ENCODE results near the gene CLEC18A. TPM values are rescaled to one million over a fixed set of nuclear protein-coding genes. Genes with fewer than 3 reads are reported as not detected.

CLEC18A gene
- total RNA-seq, 1 experiment from 2014 or later: 0.46 TPM

DNA sequence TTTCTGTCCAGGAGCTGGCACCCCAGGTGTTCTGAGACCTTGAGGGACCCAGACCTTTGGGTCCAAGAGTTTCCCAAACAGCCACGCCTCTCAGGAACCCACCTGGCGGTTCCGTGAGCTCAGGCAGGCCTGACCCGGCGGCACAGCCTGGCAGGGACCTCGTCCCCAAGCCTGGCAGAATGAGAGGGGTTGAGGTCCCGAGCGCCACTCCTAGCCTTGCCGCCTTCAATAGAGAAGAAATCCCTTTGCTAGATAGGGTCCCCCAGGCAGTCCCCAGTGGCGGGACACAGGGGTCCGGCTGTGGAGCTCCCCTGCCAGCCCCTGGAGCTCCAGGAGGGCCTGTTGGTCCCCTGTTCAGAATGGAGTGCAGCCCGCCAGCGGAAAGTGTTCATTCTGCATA is 10.5 kb upstream of the CLEC18A start:
- no TSS peak for BruUV-seq (replicated peaks)
- TF ChIP-seq, protein P1, sequence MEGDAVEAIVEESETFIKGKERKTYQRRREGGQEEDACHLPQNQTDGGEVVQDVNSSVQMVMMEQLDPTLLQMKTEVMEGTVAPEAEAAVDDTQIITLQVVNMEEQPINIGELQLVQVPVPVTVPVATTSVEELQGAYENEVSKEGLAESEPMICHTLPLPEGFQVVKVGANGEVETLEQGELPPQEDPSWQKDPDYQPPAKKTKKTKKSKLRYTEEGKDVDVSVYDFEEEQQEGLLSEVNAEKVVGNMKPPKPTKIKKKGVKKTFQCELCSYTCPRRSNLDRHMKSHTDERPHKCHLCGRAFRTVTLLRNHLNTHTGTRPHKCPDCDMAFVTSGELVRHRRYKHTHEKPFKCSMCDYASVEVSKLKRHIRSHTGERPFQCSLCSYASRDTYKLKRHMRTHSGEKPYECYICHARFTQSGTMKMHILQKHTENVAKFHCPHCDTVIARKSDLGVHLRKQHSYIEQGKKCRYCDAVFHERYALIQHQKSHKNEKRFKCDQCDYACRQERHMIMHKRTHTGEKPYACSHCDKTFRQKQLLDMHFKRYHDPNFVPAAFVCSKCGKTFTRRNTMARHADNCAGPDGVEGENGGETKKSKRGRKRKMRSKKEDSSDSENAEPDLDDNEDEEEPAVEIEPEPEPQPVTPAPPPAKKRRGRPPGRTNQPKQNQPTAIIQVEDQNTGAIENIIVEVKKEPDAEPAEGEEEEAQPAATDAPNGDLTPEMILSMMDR (IDR thresholded peaks at IDR 0.05): no peak
- TF ChIP-seq SIN3A (IDR thresholded peaks at IDR 0.05; ENCODE audit: borderline replicate concordance, insufficient read depth, low read depth, low read length) (no peak), TCF7L2 (IDR thresholded peaks at IDR 0.05; ENCODE audit: low read depth, low read length) (no peak), POLR2AphosphoS5 (IDR thresholded peaks at IDR 0.05; ENCODE audit: low read depth, low read length) (no peak)
- TF ChIP-seq, protein P2, sequence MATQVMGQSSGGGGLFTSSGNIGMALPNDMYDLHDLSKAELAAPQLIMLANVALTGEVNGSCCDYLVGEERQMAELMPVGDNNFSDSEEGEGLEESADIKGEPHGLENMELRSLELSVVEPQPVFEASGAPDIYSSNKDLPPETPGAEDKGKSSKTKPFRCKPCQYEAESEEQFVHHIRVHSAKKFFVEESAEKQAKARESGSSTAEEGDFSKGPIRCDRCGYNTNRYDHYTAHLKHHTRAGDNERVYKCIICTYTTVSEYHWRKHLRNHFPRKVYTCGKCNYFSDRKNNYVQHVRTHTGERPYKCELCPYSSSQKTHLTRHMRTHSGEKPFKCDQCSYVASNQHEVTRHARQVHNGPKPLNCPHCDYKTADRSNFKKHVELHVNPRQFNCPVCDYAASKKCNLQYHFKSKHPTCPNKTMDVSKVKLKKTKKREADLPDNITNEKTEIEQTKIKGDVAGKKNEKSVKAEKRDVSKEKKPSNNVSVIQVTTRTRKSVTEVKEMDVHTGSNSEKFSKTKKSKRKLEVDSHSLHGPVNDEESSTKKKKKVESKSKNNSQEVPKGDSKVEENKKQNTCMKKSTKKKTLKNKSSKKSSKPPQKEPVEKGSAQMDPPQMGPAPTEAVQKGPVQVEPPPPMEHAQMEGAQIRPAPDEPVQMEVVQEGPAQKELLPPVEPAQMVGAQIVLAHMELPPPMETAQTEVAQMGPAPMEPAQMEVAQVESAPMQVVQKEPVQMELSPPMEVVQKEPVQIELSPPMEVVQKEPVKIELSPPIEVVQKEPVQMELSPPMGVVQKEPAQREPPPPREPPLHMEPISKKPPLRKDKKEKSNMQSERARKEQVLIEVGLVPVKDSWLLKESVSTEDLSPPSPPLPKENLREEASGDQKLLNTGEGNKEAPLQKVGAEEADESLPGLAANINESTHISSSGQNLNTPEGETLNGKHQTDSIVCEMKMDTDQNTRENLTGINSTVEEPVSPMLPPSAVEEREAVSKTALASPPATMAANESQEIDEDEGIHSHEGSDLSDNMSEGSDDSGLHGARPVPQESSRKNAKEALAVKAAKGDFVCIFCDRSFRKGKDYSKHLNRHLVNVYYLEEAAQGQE (IDR thresholded peaks at IDR 0.05; ENCODE audit: insufficient read depth in 1 of 2, low read depth in 2 of 2, low read length in 1 of 2): no peak
- Histone ChIP-seq H3K27me3 (ENCODE audit: control insufficient read depth, insufficient read depth, low read length) (no peaks in the 10 kb centered on the region), H3K9me3 (ENCODE audit: control insufficient read depth, insufficient read depth, low read depth, low read length) (no peaks in the 10 kb centered on the region), H3K4me3 (ENCODE audit: low read depth in 2 of 2, low read length in 2 of 2) (no peak overlapping the region), H3K27ac (ENCODE audit: low read length) (no peak overlapping the region), H3K4me1 (ENCODE audit: control insufficient read depth, insufficient read depth, low read length) (no peaks in the 10 kb centered on the region), H3K36me3 (ENCODE audit: control insufficient read depth, insufficient read depth, low read length) (no peaks in the 10 kb centered on the region)
- in situ Hi-C loops (cut with HindIII; ENCODE audit: low pct_unique_long_range_greater_than_20kb, low sequenced_read_pairs) (no loop called here), intact Hi-C loops (cut with micrococcal nuclease; ENCODE audit: unreplicated experiment) (no loop called here)
- DNase-seq (ENCODE audit: low read depth, low spot score) (no peak), ATAC-seq (no peak)
- CTCF ChIA-PET: interaction anchor here (2.2 kb wide), 1 partner anchor 10 kb away, joined by 6 read pairs; no protein-coding TSS in a partner anchor
- POLR2A ChIA-PET: no interaction called here

DNA sequence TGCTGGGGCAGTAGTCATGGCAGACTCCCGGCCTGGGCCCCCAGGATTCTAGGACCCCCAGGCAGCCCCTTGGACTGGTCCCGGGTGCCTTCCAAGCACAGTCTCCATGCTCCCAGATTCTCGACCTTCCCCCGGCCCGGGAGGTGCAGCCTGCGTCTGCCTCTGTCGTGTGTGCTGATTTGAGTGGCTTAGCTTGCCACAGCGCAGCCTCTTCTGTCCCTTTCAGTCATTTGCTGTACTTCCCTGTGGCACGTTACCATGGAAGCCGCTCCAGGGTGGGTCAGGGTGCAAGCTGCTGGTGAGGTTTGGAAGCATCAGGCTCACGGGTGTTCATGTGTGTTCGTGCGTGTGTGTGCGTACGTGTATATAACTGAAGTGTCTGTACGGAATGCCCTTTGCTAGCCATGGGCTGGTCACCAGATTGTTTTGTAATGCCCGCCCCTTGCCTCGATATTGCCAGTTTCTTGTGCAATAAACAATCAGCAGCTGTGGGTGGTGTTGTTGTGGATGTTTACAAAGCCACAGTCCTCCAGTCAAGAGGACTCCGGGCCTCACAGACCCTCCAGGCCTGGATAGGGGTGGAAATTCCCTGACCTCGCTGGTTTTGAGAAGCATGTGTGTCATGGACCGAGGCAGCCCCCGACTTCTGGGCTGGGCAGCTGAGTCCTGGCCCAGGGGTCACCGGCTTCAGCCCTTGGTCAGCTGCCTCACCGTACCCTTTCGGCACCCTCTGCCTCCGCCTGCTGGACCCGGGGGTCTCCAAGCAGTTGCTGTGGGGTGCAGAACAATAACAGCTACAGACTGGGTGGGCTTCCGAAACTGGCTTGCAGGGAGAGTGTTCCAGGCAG is 9.7 kb upstream of the CLEC18A start:
- TF ChIP-seq, protein P1 (IDR thresholded peaks at IDR 0.05): no peak
- TF ChIP-seq SIN3A (IDR thresholded peaks at IDR 0.05; ENCODE audit: borderline replicate concordance, insufficient read depth, low read depth, low read length): no peak
- TF ChIP-seq, protein P2 (IDR thresholded peaks at IDR 0.05; ENCODE audit: insufficient read depth in 1 of 2, low read depth in 2 of 2, low read length in 1 of 2): no peak
- TF ChIP-seq POLR2AphosphoS5 (IDR thresholded peaks at IDR 0.05; ENCODE audit: low read depth, low read length): no peak
- no peak for TF ChIP-seq TCF7L2 (IDR thresholded peaks at IDR 0.05; ENCODE audit: low read depth, low read length)
- H3K4me3 ChIP-seq (ENCODE audit: low read depth in 2 of 2, low read length in 2 of 2): no peak overlapping the region
- POLR2A ChIA-PET: no interaction called here
- BruUV-seq (replicated peaks): no TSS peak
- H3K4me1 ChIP-seq (ENCODE audit: control insufficient read depth, insufficient read depth, low read length): no peaks in the 10 kb centered on the region
- ATAC-seq (no peak), DNase-seq (ENCODE audit: low read depth, low spot score) (no peak)
- H3K27me3 ChIP-seq (ENCODE audit: control insufficient read depth, insufficient read depth, low read length): no peaks in the 10 kb centered on the region
- intact Hi-C loops (cut with micrococcal nuclease; ENCODE audit: unreplicated experiment) (no loop called here), in situ Hi-C loops (cut with HindIII; ENCODE audit: low pct_unique_long_range_greater_than_20kb, low sequenced_read_pairs) (no loop called here)
- CTCF ChIA-PET: interaction anchor here (2.2 kb wide), 1 partner anchor 11 kb away, joined by 6 read pairs; no protein-coding TSS in a partner anchor
- H3K27ac ChIP-seq (ENCODE audit: low read length): no peak overlapping the region
- H3K9me3 ChIP-seq (ENCODE audit: control insufficient read depth, insufficient read depth, low read depth, low read length): no peaks in the 10 kb centered on the region
- no peaks in the 10 kb centered on the region for H3K36me3 ChIP-seq (ENCODE audit: control insufficient read depth, insufficient read depth, low read length)
